ENCODE measurements around the gene PRR19.
A peak's percentile ranks its signal among the peaks of the same experiment; 100 is the strongest.

PRR19 gene

GRCh38 chr19:42271861-42272534 lies 29.9 kb upstream of the PRR19 start:
- DNase-seq (ENCODE audit: low spot score), result no peak

DNA sequence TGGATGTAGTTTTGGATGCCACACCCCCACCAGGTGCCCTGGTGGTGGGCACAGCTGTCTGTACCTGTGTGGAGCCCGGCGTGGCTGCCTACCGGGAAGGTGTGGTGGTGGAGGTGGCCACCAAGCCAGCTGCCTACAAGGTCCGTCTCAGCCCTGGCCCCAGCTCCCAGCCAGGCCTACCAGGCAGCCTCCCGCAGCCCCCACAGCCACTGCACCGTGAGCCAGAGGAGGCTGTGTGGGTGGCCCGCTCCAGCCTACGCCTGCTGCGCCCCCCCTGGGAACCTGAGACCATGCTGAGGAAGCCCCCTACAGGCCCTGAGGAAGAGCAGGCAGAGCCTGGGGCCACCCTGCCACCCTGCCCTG lies 29.4 kb upstream of the PRR19 start:
- DNase-seq (ENCODE audit: low spot score), result no peak

DNA sequence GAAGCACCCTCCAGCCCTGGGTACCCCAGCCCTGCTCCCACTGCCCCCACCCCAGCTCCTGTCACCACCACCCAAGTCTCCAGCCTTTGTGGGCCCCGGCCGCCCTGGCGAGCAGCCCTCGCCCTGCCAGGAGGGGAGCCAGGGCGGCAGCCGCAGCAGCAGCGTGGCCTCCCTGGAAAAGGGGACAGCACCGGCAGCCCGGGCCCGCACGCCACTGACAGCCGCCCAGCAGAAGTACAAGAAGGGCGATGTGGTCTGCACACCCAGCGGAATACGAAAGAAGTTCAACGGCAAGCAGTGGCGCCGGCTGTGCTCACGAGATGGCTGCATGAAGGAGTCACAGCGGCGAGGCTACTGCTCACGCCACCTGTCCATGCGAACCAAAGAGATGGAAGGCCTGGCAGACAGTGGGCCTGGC lies 28.9 kb upstream of the PRR19 start:
- DNase-seq (ENCODE audit: low spot score), result no peak

DNA sequence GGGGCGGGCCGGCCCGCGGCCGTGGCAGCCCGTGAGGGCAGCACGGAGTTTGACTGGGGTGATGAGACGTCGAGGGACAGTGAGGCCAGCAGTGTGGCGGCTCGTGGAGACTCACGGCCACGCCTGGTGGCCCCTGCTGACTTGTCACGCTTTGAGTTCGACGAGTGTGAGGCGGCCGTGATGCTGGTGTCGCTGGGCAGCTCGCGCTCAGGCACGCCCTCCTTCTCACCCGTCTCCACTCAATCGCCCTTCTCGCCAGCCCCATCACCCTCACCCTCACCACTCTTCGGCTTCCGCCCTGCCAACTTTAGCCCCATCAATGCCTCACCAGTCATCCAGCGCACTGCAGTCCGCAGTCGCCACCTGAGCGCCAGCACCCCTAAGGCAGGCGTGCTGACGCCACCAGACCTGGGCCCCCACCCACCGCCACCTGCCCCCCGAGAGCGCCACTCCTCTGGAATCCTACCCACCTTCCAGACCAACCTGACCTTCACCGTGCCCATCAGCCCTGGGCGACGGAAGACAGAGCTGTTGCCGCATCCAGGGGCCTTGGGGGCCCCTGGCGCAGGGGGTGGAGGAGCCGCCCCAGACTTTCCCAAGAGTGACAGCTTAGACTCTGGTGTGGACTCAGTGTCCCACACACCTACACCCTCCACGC lies 28.4 kb upstream of the PRR19 start:
- DNase-seq (ENCODE audit: low spot score), result no peak

DNA sequence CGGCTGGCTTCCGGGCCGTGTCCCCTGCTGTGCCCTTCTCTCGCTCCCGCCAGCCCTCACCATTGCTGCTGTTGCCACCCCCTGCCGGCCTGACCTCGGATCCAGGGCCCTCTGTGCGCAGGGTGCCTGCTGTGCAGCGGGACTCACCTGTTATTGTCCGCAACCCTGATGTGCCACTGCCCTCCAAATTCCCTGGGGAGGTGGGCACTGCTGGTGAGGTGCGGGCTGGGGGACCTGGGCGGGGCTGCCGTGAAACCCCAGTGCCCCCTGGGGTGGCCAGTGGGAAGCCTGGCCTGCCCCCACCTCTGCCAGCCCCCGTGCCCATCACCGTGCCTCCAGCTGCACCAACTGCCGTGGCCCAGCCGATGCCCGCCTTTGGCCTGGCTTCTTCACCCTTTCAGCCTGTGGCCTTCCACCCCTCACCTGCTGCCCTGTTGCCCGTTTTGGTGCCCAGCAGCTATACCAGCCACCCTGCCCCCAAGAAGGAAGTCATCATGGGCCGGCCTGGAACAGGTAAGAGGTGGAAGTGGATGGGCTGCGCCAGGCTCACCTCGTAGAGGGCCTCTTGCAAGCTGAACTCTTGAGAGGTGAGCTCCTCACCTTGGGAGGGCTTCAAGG lies 27.8 kb upstream of the PRR19 start:
- DNase-seq (ENCODE audit: low spot score), result no peak

DNA sequence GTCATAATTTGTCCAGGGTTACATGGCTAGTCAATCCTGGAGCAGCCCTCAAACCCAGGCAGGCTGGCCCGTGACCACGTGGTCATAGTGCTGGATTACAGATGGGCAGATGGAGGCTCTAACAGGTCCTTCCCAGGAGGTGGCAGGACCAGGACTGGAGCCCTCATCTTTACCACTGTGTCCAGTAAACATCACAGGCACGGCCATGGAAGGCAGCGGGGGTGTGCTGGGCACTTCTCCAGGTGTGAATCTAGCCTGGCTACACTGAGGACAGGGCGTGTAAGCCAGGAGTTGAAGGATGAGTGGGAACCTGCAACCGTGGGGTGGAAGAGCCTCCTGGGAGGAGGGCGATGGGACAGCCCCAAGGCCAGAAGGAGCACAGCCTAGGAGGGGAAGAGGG lies 26.8 kb upstream of the PRR19 start:
- no peak for DNase-seq (ENCODE audit: low spot score)

DNA sequence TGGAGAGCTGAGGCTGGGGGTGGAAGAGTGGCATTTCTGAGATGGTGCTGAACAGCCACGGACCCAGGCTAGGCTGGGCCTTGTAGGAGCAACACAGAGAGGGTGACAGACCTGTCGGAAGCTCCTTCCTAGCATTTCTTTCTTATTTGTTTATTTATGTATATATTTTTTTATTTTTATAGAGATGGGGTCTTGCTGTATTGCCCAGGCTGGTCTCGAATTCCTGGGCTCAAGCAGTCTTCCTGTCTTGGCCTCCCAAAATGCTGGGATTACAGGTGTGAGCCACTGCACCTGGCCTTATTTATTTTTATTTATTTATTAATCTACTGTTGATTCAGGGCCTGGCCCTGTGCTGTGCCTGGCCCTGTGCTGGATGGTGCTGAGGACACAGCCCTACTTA lies 26.4 kb upstream of the PRR19 start:
- no peak for DNase-seq (ENCODE audit: low spot score)

DNA sequence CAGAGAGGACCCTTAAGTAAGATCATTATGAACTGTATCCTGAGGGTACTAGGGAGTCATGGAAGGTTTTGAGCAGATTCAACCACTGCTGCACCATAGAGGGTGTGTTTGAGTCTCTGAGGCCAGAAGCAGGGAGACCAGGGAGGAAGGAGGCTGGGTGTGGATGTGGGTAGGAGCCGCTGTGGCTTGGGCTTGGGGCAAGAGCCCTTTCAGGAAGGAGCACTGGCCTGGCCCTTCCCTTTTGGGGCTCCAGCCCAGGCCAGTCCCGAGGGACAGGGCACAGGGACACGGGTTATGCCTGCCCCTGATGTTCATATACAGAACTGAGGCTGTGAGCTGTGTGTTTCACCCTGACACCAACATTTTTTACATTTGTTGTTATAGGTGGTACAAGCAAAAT lies 25.6 kb upstream of the PRR19 start:
- DNase-seq (ENCODE audit: low spot score), result no peak

- peak; percentile 74 for DNase-seq (ENCODE audit: low spot score)
Observed at GRCh38 chr19:42276821-42277220, 25.1 kb upstream of the PRR19 start.

DNA sequence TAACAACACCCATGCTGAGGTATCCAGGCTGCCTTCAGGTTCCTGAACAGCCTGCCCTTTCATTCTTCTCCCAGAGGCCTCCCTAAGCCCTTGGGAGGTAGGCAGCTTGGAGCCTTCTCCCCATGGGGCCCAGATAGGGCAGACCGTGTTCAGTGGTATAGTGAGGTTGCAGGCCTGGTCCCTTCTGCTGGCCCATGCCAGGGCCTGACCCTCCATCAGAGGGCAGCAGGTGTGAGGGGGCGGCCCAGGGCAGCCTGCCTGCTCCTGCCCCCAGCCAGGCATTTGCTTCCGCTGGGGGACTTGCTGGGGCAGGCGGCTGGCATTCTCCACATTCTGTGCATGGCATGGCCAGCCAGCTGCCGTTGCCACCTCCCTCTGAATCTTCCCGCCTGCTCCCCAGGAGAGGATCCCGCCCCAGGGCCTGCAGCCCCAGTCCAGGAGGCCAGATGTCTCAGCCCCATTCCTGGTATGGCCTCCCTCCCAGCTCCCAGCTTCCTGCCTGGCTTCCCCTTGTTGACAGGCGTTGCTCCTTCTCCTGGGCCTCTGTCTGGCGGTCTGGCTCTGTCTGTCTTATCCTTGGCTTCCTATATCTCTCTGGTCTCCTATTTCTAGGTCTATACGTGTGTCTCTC lies 24.0 kb upstream of the PRR19 start:
- no peak for DNase-seq (ENCODE audit: low spot score)

DNA sequence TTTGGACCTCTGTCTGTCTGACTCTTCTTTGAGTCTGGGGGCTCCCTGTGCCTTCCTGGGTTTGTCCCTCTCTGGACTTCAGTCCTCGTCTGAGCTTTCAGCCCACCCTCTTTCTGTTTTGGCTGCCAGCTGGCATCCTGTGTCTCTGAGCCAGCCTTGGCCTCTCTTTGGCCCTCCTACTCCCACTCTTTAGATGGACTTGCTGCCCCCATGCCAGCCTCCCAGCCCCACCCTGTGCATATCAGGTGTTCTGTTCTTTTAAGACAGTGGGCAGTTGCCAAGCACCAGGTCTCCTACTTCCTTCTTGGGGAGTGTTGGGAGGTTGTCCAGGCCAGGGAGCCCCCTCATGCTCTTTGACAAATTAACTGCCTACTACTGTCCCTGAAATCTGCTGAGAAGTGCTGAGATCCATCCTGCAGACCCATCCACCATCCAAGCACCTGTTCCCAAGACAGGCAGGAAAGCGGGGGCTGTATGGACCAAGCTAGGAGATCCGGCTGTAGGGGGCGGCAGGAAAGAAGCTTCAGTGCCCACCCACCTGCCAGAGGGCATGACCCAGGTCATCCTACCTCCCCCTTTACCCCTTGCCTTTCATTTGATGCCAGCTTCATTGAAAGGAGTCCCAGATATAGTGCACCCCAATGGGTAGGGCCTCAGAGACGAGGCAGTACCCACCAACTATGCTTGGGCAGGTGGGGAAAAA lies 23.3 kb upstream of the PRR19 start:
- no peak for DNase-seq (ENCODE audit: low spot score)

- no peak for DNase-seq (ENCODE audit: low spot score)
Observed at GRCh38 chr19:42279155-42279901, 22.6 kb upstream of the PRR19 start.

DNA sequence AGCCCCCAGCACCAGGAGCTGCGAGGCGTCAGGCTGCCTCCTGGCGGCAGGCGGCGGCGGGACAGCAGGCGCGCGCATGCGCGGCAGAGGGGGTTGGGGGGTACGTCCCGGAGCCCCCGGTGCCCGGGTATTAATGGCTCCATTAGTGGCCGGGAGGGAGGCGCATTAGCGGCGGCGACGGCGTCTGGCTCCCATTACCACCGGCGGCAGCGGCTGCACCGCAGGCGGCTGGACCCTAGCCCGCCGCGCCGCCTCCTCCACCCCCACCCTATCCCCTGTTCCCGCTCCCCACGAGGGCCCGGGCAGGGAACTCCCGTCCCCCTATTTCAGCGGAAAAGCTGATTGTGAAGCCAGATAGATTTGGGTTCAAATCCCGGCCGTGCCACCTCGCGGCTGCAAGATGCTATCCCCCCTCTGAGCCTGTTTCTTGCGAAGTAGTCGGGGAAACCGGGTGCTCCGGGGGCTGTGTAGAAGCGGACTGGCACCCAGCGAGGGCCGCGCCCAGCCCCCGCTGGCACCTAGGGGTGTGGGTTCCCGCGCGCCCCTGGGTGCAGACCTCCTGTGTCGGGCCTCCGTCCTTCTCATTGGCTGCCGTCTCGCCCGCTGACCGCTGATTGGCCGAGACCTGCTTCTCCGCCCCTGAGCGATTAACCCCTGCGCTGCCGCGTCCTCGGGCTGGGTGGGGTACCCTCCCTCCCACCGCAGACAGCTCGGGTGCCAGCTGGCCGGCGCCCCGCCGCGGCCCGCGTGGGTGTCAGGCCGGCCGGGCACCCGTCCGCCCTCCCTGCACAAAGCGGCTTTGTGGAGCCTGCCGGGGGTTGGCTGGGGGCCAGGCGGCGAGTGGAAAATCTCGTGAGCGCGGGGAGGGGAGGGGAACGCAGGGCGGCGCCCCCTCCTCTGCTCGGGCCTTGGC lies 21.8 kb upstream of the PRR19 start:
- DNase-seq (ENCODE audit: low spot score), result peak; percentile 84

DNA sequence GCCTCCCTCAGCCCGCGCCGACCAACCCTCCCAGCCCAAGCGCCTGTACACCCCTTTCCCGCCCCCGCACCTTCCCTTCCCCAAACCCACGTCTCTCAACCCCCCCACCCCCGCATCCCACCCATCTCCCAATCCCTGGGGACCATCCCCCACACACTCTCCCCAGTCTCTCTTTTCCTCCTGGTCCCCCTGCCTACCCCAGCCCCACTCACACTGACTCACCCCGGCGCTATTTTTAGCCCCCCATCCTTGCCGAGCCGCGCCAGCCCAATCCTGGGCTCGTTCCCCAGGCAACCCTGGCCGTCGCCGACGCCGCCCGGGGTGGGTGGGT lies 21.2 kb upstream of the PRR19 start:
- DNase-seq (ENCODE audit: low spot score), result no peak

GRCh38 chr19:42281146-42281826 lies 20.6 kb upstream of the PRR19 start:
- no peak for DNase-seq (ENCODE audit: low spot score)

- no peak for DNase-seq (ENCODE audit: low spot score)
Observed at GRCh38 chr19:42281827-42282762, 19.8 kb upstream of the PRR19 start.

- no peak for DNase-seq (ENCODE audit: low spot score)
Observed at GRCh38 chr19:42282819-42283187, 19.1 kb upstream of the PRR19 start.

- DNase-seq (ENCODE audit: low spot score), result peak; percentile 96
Observed at GRCh38 chr19:42283188-42284065, 18.5 kb upstream of the PRR19 start.

Data from kidney tubule cell (primary cell).